GM19025 (cell line): ENCODE data around the gene TMUB1.

Source experiments
- ATAC-seq: cut with Tn5 transposase; IDR thresholded peaks from one replicate; pipeline ENCODE4 v1.9.1; 2021; ENCODE audit warnings: mild to moderate bottlenecking, low read depth, moderate library complexity; ENCODE audit not compliant: unreplicated experiment

The TMUB1 gene

GRCh38 chr7:151104411-151105235 is 21.3 kb upstream of the TMUB1 start:
- no peak for ATAC-seq

GRCh38 chr7:151103973-151104372 is 20.7 kb upstream of the TMUB1 start:
- ATAC-seq, result no peak

GRCh38 chr7:151102991-151103390 is 19.7 kb upstream of the TMUB1 start:
- ATAC-seq, result no peak

- ATAC-seq, result no peak
Measured at GRCh38 chr7:151101621-151102396, 18.5 kb upstream of the TMUB1 start.

- no peak for ATAC-seq
Measured at GRCh38 chr7:151100921-151101320, 17.6 kb upstream of the TMUB1 start.

- ATAC-seq, result no peak
Measured at GRCh38 chr7:151099486-151100211, 16.4 kb upstream of the TMUB1 start.

- ATAC-seq, result no peak
Measured at GRCh38 chr7:151095828-151096475, 12.7 kb upstream of the TMUB1 start.

GRCh38 chr7:151095123-151095797 is 12.0 kb upstream of the TMUB1 start:
- ATAC-seq, result no peak

- no peak for ATAC-seq
Measured at GRCh38 chr7:151094675-151095074, 11.4 kb upstream of the TMUB1 start.

GRCh38 chr7:151093748-151094147 is 10.5 kb upstream of the TMUB1 start:
- ATAC-seq, result no peak

- ATAC-seq, result no peak
Measured at GRCh38 chr7:151091988-151092387, 8.7 kb upstream of the TMUB1 start.

- no peak for ATAC-seq
Measured at GRCh38 chr7:151091431-151091830, 8.1 kb upstream of the TMUB1 start.

- ATAC-seq, result no peak
Measured at GRCh38 chr7:151091003-151091402, 7.7 kb upstream of the TMUB1 start.

- no peak for ATAC-seq
Measured at GRCh38 chr7:151089893-151090730, 6.8 kb upstream of the TMUB1 start.

- ATAC-seq, result no peak
Measured at GRCh38 chr7:151088856-151089699, 5.8 kb upstream of the TMUB1 start.

- no peak for ATAC-seq
Measured at GRCh38 chr7:151088019-151088855, 4.9 kb upstream of the TMUB1 start.

- ATAC-seq, result no peak
Measured at GRCh38 chr7:151087245-151088018, 4.1 kb upstream of the TMUB1 start.
